Natural killer cell (primary cell): ENCODE measurements around the gene PHF20. TPM values are rescaled to one million over a fixed set of nuclear protein-coding genes. Genes with fewer than 3 reads are reported as not detected.

Experiments
- ATAC-seq, 3 donors: fragments of 150-1000 bp in 2 of 3; fragments of 200-7000 bp in 1 of 3; cut with Tn5 transposase; 1 replicate in 1 of 3; 2 replicates in 2 of 3; pipeline ENCODE4 v1.10.0; 2021; ENCODE audit warnings: mild to moderate bottlenecking in 2 of 3, moderate library complexity in 2 of 3
- DNase-seq, 2 donors: peaks; one replicate each; pipeline versions ENCODE4 v3.0.0 to v3.0.0-alpha.2; 2013 to 2021; ENCODE audit warnings: mixed read lengths in 1 of 2
- H3K27ac ChIP-seq: one replicate; pipeline ENCODE4 v1.5.1; 2013; ENCODE audit warnings: mild to moderate bottlenecking, low read length
- H3K27me3 ChIP-seq: one replicate; pipeline ENCODE4 v1.6.1; 2013; ENCODE audit warnings: low read length; ENCODE audit not compliant: control insufficient read depth, insufficient read depth
- H3K36me3 ChIP-seq: one replicate; pipeline ENCODE4 v1.6.1; 2013; ENCODE audit warnings: low read length; ENCODE audit not compliant: control insufficient read depth, insufficient read depth
- H3K4me1 ChIP-seq: one replicate; pipeline ENCODE4 v1.6.1; 2013; ENCODE audit warnings: low read length; ENCODE audit not compliant: control insufficient read depth, insufficient read depth
- H3K4me3 ChIP-seq: one replicate; pipeline ENCODE4 v1.5.1; 2013; ENCODE audit warnings: low read length
- H3K9me3 ChIP-seq: one replicate; pipeline ENCODE4 v1.6.1; 2013; ENCODE audit warnings: low read length; ENCODE audit not compliant: control insufficient read depth, insufficient read depth
- H3K27ac Mint-ChIP-seq, 2 donors: one replicate each; pipeline ENCODE4 v1.8.0; 2022; ENCODE audit warnings: mild to moderate bottlenecking in 2 of 2, mixed read lengths in 2 of 2, moderate library complexity in 1 of 2
- H3K27me3 Mint-ChIP-seq, 2 donors: one replicate each; pipeline ENCODE4 v1.8.0; 2022; ENCODE audit warnings: low read depth in 2 of 2, mixed read lengths in 2 of 2
- H3K36me3 Mint-ChIP-seq: one replicate; pipeline ENCODE4 v1.8.0; 2022; ENCODE audit warnings: mixed read lengths
- H3K4me1 Mint-ChIP-seq, 2 donors: one replicate each; pipeline ENCODE4 v1.8.0; 2022; ENCODE audit warnings: mixed read lengths in 2 of 2
- H3K4me3 Mint-ChIP-seq: one replicate; pipeline ENCODE4 v1.8.0; 2022; ENCODE audit warnings: mild to moderate bottlenecking, moderate library complexity, mixed read lengths
- H3K9me3 Mint-ChIP-seq, 2 donors: one replicate each; pipeline ENCODE4 v1.8.0; 2022; ENCODE audit warnings: mixed read lengths in 2 of 2
- CTCF ChIP-seq: fragments of 200-600 bp; IDR thresholded peaks from one replicate; pipeline ENCODE4 v1.8.0; 2022; ENCODE audit warnings: antibody characterized with exemption
- WGBS: methylation state at CpG from one replicate; pipeline ENCODE4 v1.1.7; 2013; ENCODE audit warnings: missing lambda C conversion rate; ENCODE audit not compliant: insufficient coverage; 5-methylcytosine and 5-hydroxymethylcytosine counted together
- intact Hi-C: fragments of 100-400 bp; cut with micrococcal nuclease; formaldehyde crosslinking; loops from one replicate; pipeline ENCODE4 v1.14.2; 2022
- total RNA-seq, 4 donors: library from RNA; stranded (reverse); fragments of 120-200 nt in 1 of 4; gene quantifications; one replicate each; pipeline versions ENCODE4 v1.2.3 to v1.2.4, GENCODE V29; 2013 to 2022

Gene PHF20
- total RNA-seq, 3 donors from 2014 or later (not counting 1 experiment from before 2014, with no cell fraction given) = 151 to 165 (median 161) TPM

GRCh38 chr20:35883778-35884540 is 112.1 kb downstream of the PHF20 start:
- peak overlapping the region; percentile 17 to 51 for H3K27ac Mint-ChIP-seq
- WGBS = 72% methylated on average over 10 of the region's 10 CpGs

GRCh38 chr20:35884541-35884865 is 112.7 kb downstream of the PHF20 start:
- no peak overlapping the region for H3K4me3 Mint-ChIP-seq
- peaks cover 7 to 19% of the 10 kb centered on the region in 2 donors for H3K4me1 Mint-ChIP-seq
- WGBS = no CpG with 5 or more reads among the region's 1 CpG
- no peaks in the 10 kb centered on the region for H3K27me3 ChIP-seq
- no peaks in the 10 kb centered on the region for H3K9me3 ChIP-seq
- no peaks in the 10 kb centered on the region for H3K9me3 Mint-ChIP-seq
- H3K36me3 Mint-ChIP-seq = no peaks in the 10 kb centered on the region
- H3K27ac Mint-ChIP-seq = no peak overlapping the region
- no peaks in the 10 kb centered on the region for H3K27me3 Mint-ChIP-seq
- no peak for DNase-seq
- TF ChIP-seq CTCF = no peak
- H3K4me3 ChIP-seq = no peak overlapping the region
- peaks cover 2% of the 10 kb centered on the region for H3K4me1 ChIP-seq
- peaks cover 10% of the 10 kb centered on the region for H3K36me3 ChIP-seq
- intact Hi-C loops = loop anchor here (5.0 to 10.0 kb wide), 3 partner anchors 180 to 422 kb away; no protein-coding TSS in a partner anchor
- ATAC-seq = no peak
- H3K27ac ChIP-seq = no peak overlapping the region

More at GRCh38 chr20:35883778-35884540, 112.1 kb downstream of the PHF20 start:
- Histone ChIP-seq H3K4me3 (no peak overlapping the region), H3K27me3 (no peaks in the 10 kb centered on the region), H3K27ac (no peak overlapping the region), H3K36me3 (peaks cover 12% of the 10 kb centered on the region), H3K9me3 (no peaks in the 10 kb centered on the region), H3K4me1 (peaks cover 2% of the 10 kb centered on the region)
- Mint-ChIP-seq H3K27me3 (no peaks in the 10 kb centered on the region), H3K4me3 (no peak overlapping the region), H3K4me1 (peaks cover 7 to 19% of the 10 kb centered on the region in 2 donors), H3K9me3 (no peaks in the 10 kb centered on the region), H3K36me3 (no peaks in the 10 kb centered on the region)
- TF ChIP-seq CTCF = peak; percentile 60
- peak; percentile 38 to 77 for DNase-seq
- peak; percentile 76 to 97 (median 94) for ATAC-seq
- intact Hi-C loops = loop anchor here (5.0 to 10.0 kb wide), 3 partner anchors 179 to 422 kb away; no protein-coding TSS in a partner anchor

- no peak overlapping the region for H3K4me3 Mint-ChIP-seq
- DNase-seq (no peak), ATAC-seq (no peak)
- intact Hi-C loops = loop anchor here (10.0 kb wide), 1 partner anchor 180 kb away; no protein-coding TSS in a partner anchor
- no peaks in the 10 kb centered on the region for H3K36me3 Mint-ChIP-seq
- no peaks in the 10 kb centered on the region for H3K27me3 Mint-ChIP-seq
- H3K4me1 Mint-ChIP-seq = peaks cover 7 to 12% of the 10 kb centered on the region in 2 donors
- WGBS = no CpG with 5 or more reads among the region's 1 CpG
- Histone ChIP-seq H3K27ac (no peak overlapping the region), H3K4me1 (no peaks in the 10 kb centered on the region), H3K36me3 (peaks cover 10% of the 10 kb centered on the region), H3K9me3 (no peaks in the 10 kb centered on the region), H3K27me3 (no peaks in the 10 kb centered on the region), H3K4me3 (no peak overlapping the region)
- H3K27ac Mint-ChIP-seq = no peak overlapping the region
- TF ChIP-seq CTCF = no peak
- H3K9me3 Mint-ChIP-seq = no peaks in the 10 kb centered on the region
Observed at GRCh38 chr20:35885212-35885611, 113.4 kb downstream of the PHF20 start.
